MM.1S (cell line): ENCODE results near the gene TMEM9B.
A peak's percentile ranks its signal among the peaks of the same experiment; 100 is the strongest.
"Not testable (repeated sequence)": the region's sequence is repeated elsewhere in the genome, so short reads cannot be mapped to it uniquely, and the experiment has no call there.

Experiments
- DNase-seq: peaks from one replicate; pipeline ENCODE4 v3.0.0-alpha.2; 2015
- H2AFZ ChIP-seq: fragments of 300-600 bp; sonication (generic); 2 replicates; pipeline ENCODE4 v1.6.0; 2016; ENCODE audit warnings: antibody characterized with exemption, low read length
- H3F3A ChIP-seq: fragments of 300-600 bp; sonication (generic); 2 replicates; pipeline ENCODE4 v1.6.1; 2016; ENCODE audit warnings: mild to moderate bottlenecking, antibody characterized with exemption, low read length, moderate library complexity, mixed read lengths; ENCODE audit not compliant: insufficient read depth
- H3K27ac ChIP-seq: fragments of 300-600 bp; sonication (generic); 2 replicates; pipeline ENCODE4 v1.5.1; 2016; ENCODE audit warnings: mild to moderate bottlenecking, low read length
- H3K27me3 ChIP-seq: fragments of 300-600 bp; sonication (generic); replicated peaks from 2 replicates; pipeline ENCODE4 v1.6.0; 2016; ENCODE audit warnings: low read length; ENCODE audit not compliant: insufficient read depth
- H3K36me3 ChIP-seq: fragments of 300-600 bp; sonication (generic); replicated peaks from 2 replicates; pipeline ENCODE4 v1.6.1; 2016; ENCODE audit warnings: mild to moderate bottlenecking, low read length, mixed read lengths; ENCODE audit not compliant: insufficient read depth
- H3K4me1 ChIP-seq: fragments of 300-600 bp; sonication (generic); 2 replicates; pipeline ENCODE4 v1.6.1; 2016; ENCODE audit warnings: low read length, mixed read lengths
- H3K4me2 ChIP-seq: fragments of 300-600 bp; sonication (generic); 2 replicates; pipeline ENCODE4 v1.6.0; 2016; ENCODE audit warnings: low read depth, low read length
- H3K4me3 ChIP-seq: fragments of 300-600 bp; sonication (generic); 2 replicates; pipeline ENCODE4 v1.5.1; 2016; ENCODE audit warnings: low read length, mixed read lengths
- H3K79me2 ChIP-seq: fragments of 300-600 bp; sonication (generic); 2 replicates; pipeline ENCODE4 v1.6.1; 2016; ENCODE audit warnings: mixed run types, low read length, mixed read lengths
- H3K9ac ChIP-seq: fragments of 300-600 bp; sonication (generic); 2 replicates; pipeline ENCODE4 v1.6.1; 2016; ENCODE audit warnings: low read length, mixed read lengths
- H3K9me2 ChIP-seq: fragments of 300-600 bp; sonication (generic); replicated peaks from 2 replicates; pipeline ENCODE4 v1.6.1; 2016; ENCODE audit warnings: mild to moderate bottlenecking, low read length, mixed read lengths; ENCODE audit not compliant: insufficient read depth
- H3K9me3 ChIP-seq: fragments of 300-600 bp; sonication (generic); replicated peaks from 2 replicates; pipeline ENCODE4 v1.6.1; 2016; ENCODE audit warnings: mild to moderate bottlenecking, low read length, mixed read lengths; ENCODE audit not compliant: insufficient read depth
- H4K20me1 ChIP-seq: fragments of 300-600 bp; sonication (generic); 2 replicates; pipeline ENCODE4 v1.6.1; 2016; ENCODE audit warnings: mild to moderate bottlenecking, low read length, moderate library complexity, mixed read lengths; ENCODE audit not compliant: insufficient read depth
- EZH2 ChIP-seq: fragments of 300-600 bp; sonication (generic); optimal IDR thresholded peaks from 2 replicates; pipeline ENCODE3; 2017; ENCODE audit warnings: low read depth, mild to moderate bottlenecking, antibody characterized with exemption, low read length, mixed read lengths
- EZH2phosphoT487 ChIP-seq: fragments of 300-600 bp; sonication (generic); IDR thresholded peaks from 2 replicates; pipeline ENCODE4 v1.6.1; 2018; ENCODE audit warnings: antibody characterized with exemption, low read length
- TF ChIP-seq, protein P1 (sequence below): fragments of 300-600 bp; sonication (generic); IDR thresholded peaks from 2 replicates; pipeline ENCODE4 v1.5.1; 2016; ENCODE audit warnings: antibody characterized with exemption, low read length, mixed read lengths

TMEM9B gene

GRCh38 chr11:8987446-8987845, 23.2 kb upstream of the TMEM9B start:
- H3K9me2 ChIP-seq: no peaks in the 10 kb centered on the region
- no peaks in the 10 kb centered on the region for H3F3A ChIP-seq
- H3K9ac ChIP-seq: no peak overlapping the region
- no peaks in the 10 kb centered on the region for H4K20me1 ChIP-seq
- H3K9me3 ChIP-seq: no peaks in the 10 kb centered on the region
- H2AFZ ChIP-seq: no peak overlapping the region
- H3K4me3 ChIP-seq: no peak overlapping the region
- no peak overlapping the region for H3K27ac ChIP-seq
- H3K27me3 ChIP-seq: no peaks in the 10 kb centered on the region
- H3K36me3 ChIP-seq: no peaks in the 10 kb centered on the region
- H3K4me2 ChIP-seq: no peak overlapping the region
- H3K4me1 ChIP-seq: no peaks in the 10 kb centered on the region
- TF ChIP-seq, protein P1, sequence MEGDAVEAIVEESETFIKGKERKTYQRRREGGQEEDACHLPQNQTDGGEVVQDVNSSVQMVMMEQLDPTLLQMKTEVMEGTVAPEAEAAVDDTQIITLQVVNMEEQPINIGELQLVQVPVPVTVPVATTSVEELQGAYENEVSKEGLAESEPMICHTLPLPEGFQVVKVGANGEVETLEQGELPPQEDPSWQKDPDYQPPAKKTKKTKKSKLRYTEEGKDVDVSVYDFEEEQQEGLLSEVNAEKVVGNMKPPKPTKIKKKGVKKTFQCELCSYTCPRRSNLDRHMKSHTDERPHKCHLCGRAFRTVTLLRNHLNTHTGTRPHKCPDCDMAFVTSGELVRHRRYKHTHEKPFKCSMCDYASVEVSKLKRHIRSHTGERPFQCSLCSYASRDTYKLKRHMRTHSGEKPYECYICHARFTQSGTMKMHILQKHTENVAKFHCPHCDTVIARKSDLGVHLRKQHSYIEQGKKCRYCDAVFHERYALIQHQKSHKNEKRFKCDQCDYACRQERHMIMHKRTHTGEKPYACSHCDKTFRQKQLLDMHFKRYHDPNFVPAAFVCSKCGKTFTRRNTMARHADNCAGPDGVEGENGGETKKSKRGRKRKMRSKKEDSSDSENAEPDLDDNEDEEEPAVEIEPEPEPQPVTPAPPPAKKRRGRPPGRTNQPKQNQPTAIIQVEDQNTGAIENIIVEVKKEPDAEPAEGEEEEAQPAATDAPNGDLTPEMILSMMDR: no peak
- TF ChIP-seq EZH2 (no peak), EZH2phosphoT487 (no peak)
- DNase-seq: peak; percentile 24
- H3K79me2 ChIP-seq: no peaks in the 10 kb centered on the region

- not testable (repeated sequence) for H3K9me3 ChIP-seq, H3F3A ChIP-seq, H3K27me3 ChIP-seq, H2AFZ ChIP-seq, H3K9ac ChIP-seq, H3K27ac ChIP-seq, H3K36me3 ChIP-seq, H3K4me2 ChIP-seq, H3K9me2 ChIP-seq, DNase-seq, H3K4me3 ChIP-seq, H3K4me1 ChIP-seq, H4K20me1 ChIP-seq, H3K79me2 ChIP-seq
These were observed 22.5 kb upstream of the TMEM9B start for GRCh38 chr11:8986772-8987171.

DNA sequence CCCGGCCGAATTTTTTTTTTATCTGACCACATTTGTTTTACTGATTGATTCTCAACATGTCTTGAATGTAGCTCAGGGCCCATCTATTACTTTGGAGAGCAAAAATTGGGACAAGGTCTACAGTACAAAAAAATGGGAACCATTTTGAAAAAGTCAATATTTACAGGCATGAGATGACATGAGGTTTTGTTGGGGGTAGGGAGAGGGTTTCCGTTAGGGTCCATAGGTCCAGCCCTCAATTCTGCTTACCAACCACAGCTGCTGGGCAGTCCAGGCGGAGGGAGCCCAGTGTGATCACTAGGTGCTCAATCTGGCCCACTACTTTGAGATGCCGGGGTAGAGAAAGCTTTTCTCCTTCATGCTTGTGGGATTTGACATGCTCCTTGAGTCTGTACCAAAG, 21.2 kb upstream of the TMEM9B start:
- Histone ChIP-seq H3K4me1 (no peaks in the 10 kb centered on the region), H3K9me3 (no peaks in the 10 kb centered on the region), H3K4me2 (no peak overlapping the region), H3K79me2 (no peaks in the 10 kb centered on the region), H3K36me3 (no peaks in the 10 kb centered on the region), H3K4me3 (no peak overlapping the region), H3K9me2 (no peaks in the 10 kb centered on the region), H4K20me1 (no peaks in the 10 kb centered on the region), H3F3A (no peaks in the 10 kb centered on the region), H3K27me3 (no peaks in the 10 kb centered on the region), H2AFZ (no peak overlapping the region), H3K9ac (no peak overlapping the region), H3K27ac (no peak overlapping the region)
- TF ChIP-seq, protein P1: no peak
- no peak for TF ChIP-seq EZH2
- no peak for TF ChIP-seq EZH2phosphoT487
- no peak for DNase-seq

DNA sequence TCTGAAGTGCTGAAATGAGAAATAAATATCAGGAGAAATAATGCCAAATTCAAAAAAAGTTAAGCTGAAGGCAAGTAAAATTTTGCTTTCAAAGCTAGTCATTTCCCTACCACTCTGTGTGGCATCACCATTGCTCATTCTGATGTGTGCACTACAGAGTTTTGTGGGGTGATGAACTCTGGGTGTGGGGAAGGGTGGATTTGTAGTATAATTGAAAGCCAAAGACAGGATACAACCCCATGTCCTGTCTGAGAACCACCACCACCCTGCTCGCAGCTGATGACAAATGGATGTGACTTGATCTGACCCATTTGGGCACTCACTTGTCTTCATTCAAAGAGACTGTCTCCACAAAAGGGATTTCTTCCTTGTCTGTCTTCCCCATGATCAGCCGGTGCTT, 19.3 kb upstream of the TMEM9B start:
- no peaks in the 10 kb centered on the region for H4K20me1 ChIP-seq
- no peak overlapping the region for H3K4me3 ChIP-seq
- H3K4me1 ChIP-seq: no peaks in the 10 kb centered on the region
- H2AFZ ChIP-seq: no peak overlapping the region
- H3K9me2 ChIP-seq: no peaks in the 10 kb centered on the region
- no peaks in the 10 kb centered on the region for H3K9me3 ChIP-seq
- no peak for DNase-seq
- no peaks in the 10 kb centered on the region for H3K27me3 ChIP-seq
- H3K9ac ChIP-seq: no peak overlapping the region
- H3K79me2 ChIP-seq: no peaks in the 10 kb centered on the region
- H3F3A ChIP-seq: no peaks in the 10 kb centered on the region
- no peak overlapping the region for H3K27ac ChIP-seq
- H3K36me3 ChIP-seq: no peaks in the 10 kb centered on the region
- H3K4me2 ChIP-seq: no peak overlapping the region
- TF ChIP-seq EZH2 (no peak), EZH2phosphoT487 (no peak)
- TF ChIP-seq, protein P1: no peak
